ENCODE results near the gene TNFSF12.

Gene TNFSF12

GRCh38 chr17:7573324-7574080, 24.6 kb downstream of the TNFSF12 start:
- TF ChIP-seq CTCF (IDR thresholded peaks at IDR 0.05): no peak

GRCh38 chr17:7574176-7574953, 25.5 kb downstream of the TNFSF12 start:
- TF ChIP-seq CTCF (IDR thresholded peaks at IDR 0.05): no peak

- no peak for TF ChIP-seq CTCF (IDR thresholded peaks at IDR 0.05)
These were observed 26.6 kb downstream of the TNFSF12 start for GRCh38 chr17:7575481-7575883.

GRCh38 chr17:7575959-7576358, 27.1 kb downstream of the TNFSF12 start:
- no peak for TF ChIP-seq CTCF (IDR thresholded peaks at IDR 0.05)

GRCh38 chr17:7576432-7576937, 27.6 kb downstream of the TNFSF12 start:
- no peak for TF ChIP-seq CTCF (IDR thresholded peaks at IDR 0.05)

- no peak for TF ChIP-seq CTCF (IDR thresholded peaks at IDR 0.05)
These were observed 28.7 kb downstream of the TNFSF12 start for GRCh38 chr17:7577327-7578199.

All from LNCAP (cell line).